Activated naive CD8-positive, alpha-beta T cell treated with anti-CD3 and anti-CD28 coated beads, Interleukin-2, amount 50 U/mL, for 24 hours (primary cell): ENCODE measurements around the gene MYOM1.
A peak's percentile ranks its signal among the peaks of the same experiment; 100 is the strongest.

Experiments used
- ATAC-seq: fragments of 150-1000 bp; cut with Tn5 transposase; one replicate; pipeline ENCODE4 v1.10.0; 2021
- DNase-seq: peaks from one replicate; pipeline ENCODE4 v3.0.0; 2021
- H3K27ac Mint-ChIP-seq: one replicate; pipeline ENCODE4 v1.8.0; 2021; ENCODE audit warnings: mild to moderate bottlenecking, mixed read lengths
- H3K27me3 Mint-ChIP-seq: one replicate; pipeline ENCODE4 v1.8.0; 2021; ENCODE audit warnings: mixed read lengths
- H3K36me3 Mint-ChIP-seq: one replicate; pipeline ENCODE4 v1.8.0; 2021; ENCODE audit warnings: low read depth, mixed read lengths
- H3K4me1 Mint-ChIP-seq: one replicate; pipeline ENCODE4 v1.8.0; 2021; ENCODE audit warnings: mixed read lengths
- H3K4me3 Mint-ChIP-seq: one replicate; pipeline ENCODE4 v1.8.0; 2021; ENCODE audit warnings: mild to moderate bottlenecking, moderate library complexity, mixed read lengths
- H3K9me3 Mint-ChIP-seq: one replicate; pipeline ENCODE4 v1.8.0; 2021; ENCODE audit warnings: mixed read lengths

MYOM1 gene

DNA sequence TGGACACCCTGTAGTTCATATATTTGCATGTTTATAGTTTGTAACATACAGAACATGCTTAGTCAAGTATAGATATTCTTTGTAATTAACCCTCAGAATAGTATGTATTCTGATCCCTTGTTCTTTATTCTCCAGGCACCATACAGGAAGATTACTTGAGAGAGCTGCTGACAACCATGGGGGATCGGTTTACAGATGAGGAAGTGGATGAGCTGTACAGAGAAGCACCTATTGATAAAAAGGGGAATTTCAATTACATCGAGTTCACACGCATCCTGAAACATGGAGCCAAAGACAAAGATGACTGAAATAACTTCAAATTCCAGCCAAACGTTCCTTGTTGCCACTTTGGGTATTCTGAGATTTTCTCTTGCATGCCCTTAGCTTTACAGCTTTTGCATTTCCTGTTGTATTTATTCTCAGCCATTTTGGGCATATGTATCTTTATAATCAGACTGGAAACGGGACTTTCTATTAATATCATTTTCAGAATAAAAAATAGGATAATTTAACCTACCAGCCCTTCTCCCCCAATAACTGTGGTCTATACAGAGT is 35.9 kb upstream of the MYOM1 start:
- no peak for ATAC-seq
- Mint-ChIP-seq H3K9me3 (no peaks in the 10 kb centered on the region), H3K27ac (peak overlapping the region; percentile 69), H3K4me1 (peaks cover 90% of the 10 kb centered on the region), H3K36me3 (peaks cover 62% of the 10 kb centered on the region), H3K4me3 (no peak overlapping the region), H3K27me3 (no peaks in the 10 kb centered on the region)
- no peak for DNase-seq

GRCh38 chr18:3254725-3255124 is 35.0 kb upstream of the MYOM1 start:
- no peak overlapping the region for H3K4me3 Mint-ChIP-seq
- H3K27ac Mint-ChIP-seq = peak overlapping the region; percentile 49
- H3K36me3 Mint-ChIP-seq = peaks cover 68% of the 10 kb centered on the region
- no peaks in the 10 kb centered on the region for H3K9me3 Mint-ChIP-seq
- ATAC-seq (no peak), DNase-seq (no peak)
- H3K4me1 Mint-ChIP-seq = peaks cover 90% of the 10 kb centered on the region
- H3K27me3 Mint-ChIP-seq = no peaks in the 10 kb centered on the region

GRCh38 chr18:3252843-3253242 is 33.1 kb upstream of the MYOM1 start:
- Mint-ChIP-seq H3K36me3 (peaks cover 77% of the 10 kb centered on the region), H3K27ac (peak overlapping the region; percentile 68), H3K4me1 (peaks cover 83% of the 10 kb centered on the region)

GRCh38 chr18:3251963-3252277 is 32.2 kb upstream of the MYOM1 start:
- peak overlapping the region; percentile 43 for H3K4me3 Mint-ChIP-seq
- H3K9me3 Mint-ChIP-seq = no peaks in the 10 kb centered on the region
- peaks cover 69% of the 10 kb centered on the region for H3K36me3 Mint-ChIP-seq
- peak overlapping the region; percentile 77 for H3K27ac Mint-ChIP-seq
- ATAC-seq (no peak), DNase-seq (no peak)
- peaks cover 2% of the 10 kb centered on the region for H3K27me3 Mint-ChIP-seq
- peaks cover 76% of the 10 kb centered on the region for H3K4me1 Mint-ChIP-seq

More at GRCh38 chr18:3252843-3253242, 33.1 kb upstream of the MYOM1 start:
- DNase-seq (no peak), ATAC-seq (no peak)
- Mint-ChIP-seq H3K4me3 (peak overlapping the region; percentile 44), H3K9me3 (no peaks in the 10 kb centered on the region), H3K27me3 (no peaks in the 10 kb centered on the region)

GRCh38 chr18:3251249-3251962 is 31.6 kb upstream of the MYOM1 start:
- Mint-ChIP-seq H3K9me3 (no peaks in the 10 kb centered on the region), H3K27ac (peak overlapping the region; percentile 77), H3K4me1 (peaks cover 71% of the 10 kb centered on the region), H3K27me3 (peaks cover 2% of the 10 kb centered on the region), H3K4me3 (peak overlapping the region; percentile 43), H3K36me3 (peaks cover 64% of the 10 kb centered on the region)
- DNase-seq = no peak
- no peak for ATAC-seq

DNA sequence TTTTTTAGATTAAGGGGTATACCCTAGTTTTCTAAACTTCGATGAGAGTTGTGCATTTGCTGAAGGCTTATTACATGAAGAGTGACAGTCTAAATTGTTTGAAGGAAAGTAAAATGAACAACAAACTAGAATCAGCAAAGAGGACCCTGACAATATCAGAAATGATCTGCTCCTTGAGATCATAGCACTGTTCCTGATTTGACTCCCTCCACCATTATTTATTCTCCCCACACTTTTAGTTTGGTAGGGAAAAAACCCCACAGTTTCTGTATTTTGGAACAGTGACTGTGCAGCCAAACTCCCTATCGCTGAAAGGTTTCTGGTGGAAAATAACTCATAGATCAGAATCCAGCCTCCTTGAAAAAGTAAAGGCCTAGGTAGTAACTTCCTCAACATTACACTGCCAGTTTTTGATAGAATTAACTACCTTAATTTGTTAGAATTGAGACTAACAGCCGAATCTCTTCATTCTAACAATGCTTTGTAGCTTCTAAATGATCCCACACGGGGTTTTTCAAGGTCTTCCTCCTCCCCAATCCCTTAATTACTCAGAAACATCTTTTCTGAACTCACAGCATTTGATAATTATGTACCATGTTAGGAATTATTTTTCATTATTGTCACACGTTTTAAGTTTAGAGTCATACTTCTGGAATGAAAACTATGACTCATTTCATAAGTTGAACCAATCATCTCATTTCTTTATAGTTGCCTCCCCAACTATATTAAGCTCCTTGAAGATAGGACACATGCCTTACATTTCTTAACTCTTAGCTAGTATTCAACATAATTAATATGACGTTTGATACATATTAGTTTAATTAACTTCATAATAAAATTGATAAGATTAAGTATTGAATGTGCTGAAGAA is 30.7 kb upstream of the MYOM1 start:
- Mint-ChIP-seq H3K36me3 (peaks cover 54% of the 10 kb centered on the region), H3K4me1 (peaks cover 68% of the 10 kb centered on the region), H3K9me3 (no peaks in the 10 kb centered on the region), H3K27me3 (peaks cover 2% of the 10 kb centered on the region), H3K4me3 (peak overlapping the region; percentile 86), H3K27ac (peak overlapping the region; percentile 91)
- no peak for DNase-seq
- no peak for ATAC-seq

- H3K9me3 Mint-ChIP-seq = no peaks in the 10 kb centered on the region
- H3K4me1 Mint-ChIP-seq = peaks cover 60% of the 10 kb centered on the region
- H3K36me3 Mint-ChIP-seq = peaks cover 39% of the 10 kb centered on the region
- peaks cover 2% of the 10 kb centered on the region for H3K27me3 Mint-ChIP-seq
- DNase-seq (no peak), ATAC-seq (no peak)
- H3K27ac Mint-ChIP-seq = peak overlapping the region; percentile 97
- peak overlapping the region; percentile 86 for H3K4me3 Mint-ChIP-seq
These were observed 29.0 kb upstream of the MYOM1 start for GRCh38 chr18:3248658-3249359.

DNA sequence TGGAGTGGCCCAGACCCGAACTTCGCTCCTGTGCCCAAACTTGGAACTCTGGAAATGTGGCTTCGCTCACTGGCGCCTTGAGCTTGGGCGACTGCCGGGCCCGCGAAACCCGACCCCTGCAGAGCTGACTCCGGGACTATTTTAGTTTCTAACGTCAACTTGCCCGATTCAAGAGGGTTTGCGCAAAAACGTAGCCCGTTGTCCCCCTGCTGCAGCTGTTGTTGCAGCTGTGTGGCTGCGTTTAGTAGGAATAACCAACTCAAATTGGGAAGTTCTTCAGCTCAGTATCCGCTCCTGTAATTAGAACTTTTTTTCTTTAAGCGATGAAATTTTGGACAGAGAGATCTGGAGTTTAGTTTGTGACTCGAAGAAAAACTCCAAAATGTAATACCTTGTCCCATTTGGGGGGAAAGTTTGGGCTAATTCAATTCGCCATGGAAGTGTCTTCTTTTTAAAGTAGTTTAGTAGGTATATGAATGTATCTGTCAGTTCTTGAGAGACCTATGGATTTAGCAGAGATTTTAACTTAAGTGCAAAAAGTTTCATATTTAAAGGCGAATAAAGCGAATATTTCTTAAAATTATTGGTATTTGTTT is 28.4 kb upstream of the MYOM1 start:
- no peaks in the 10 kb centered on the region for H3K9me3 Mint-ChIP-seq
- DNase-seq (no peak), ATAC-seq (no peak)
- peak overlapping the region; percentile 86 for H3K4me3 Mint-ChIP-seq
- H3K27me3 Mint-ChIP-seq = peaks cover 2% of the 10 kb centered on the region
- peak overlapping the region; percentile 97 for H3K27ac Mint-ChIP-seq
- peaks cover 37% of the 10 kb centered on the region for H3K36me3 Mint-ChIP-seq
- peaks cover 53% of the 10 kb centered on the region for H3K4me1 Mint-ChIP-seq

DNA sequence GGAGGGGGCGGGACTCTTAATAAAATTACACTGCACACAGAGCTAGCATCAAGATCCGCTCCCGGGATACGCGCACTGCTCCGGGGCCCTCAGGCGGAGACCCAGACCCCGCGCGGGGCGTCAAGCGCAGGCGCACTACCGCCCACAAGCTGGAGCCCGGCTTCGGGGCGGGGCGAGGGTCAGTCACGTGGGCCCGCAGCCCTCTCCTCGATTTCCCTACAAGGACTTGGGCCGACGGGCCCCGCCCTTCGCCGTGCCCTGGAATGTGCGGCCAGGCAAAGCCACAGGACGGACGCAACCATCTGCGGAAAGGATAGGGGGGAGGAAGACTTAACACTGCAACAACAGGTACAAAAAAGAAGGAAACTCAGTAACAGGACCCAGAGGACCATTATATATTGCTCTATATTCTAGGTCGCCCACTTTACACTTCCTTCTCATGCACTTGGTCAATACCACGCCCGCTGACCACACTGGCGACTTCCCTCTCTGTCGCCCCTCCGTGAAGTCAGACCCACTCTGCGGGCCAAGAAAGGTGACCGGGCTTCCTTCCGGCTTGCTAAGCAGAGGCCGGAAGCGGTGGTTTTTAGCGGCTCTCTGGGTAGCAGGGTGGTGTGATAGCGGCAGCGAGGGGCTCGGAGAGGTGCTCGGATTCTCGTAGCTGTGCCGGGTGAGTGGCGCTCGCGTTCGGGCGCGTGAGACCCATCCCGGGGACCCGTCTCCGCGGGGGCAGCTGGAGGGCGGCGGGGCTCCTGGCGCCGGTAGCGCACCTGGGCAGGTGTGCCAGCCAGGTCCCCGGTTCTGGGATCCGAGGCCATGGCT is 27.7 kb upstream of the MYOM1 start, which contains the start of gene MYL12A:
Gene MYL12A (plus strand): TSS at position 562 of the 822 bp plus-strand sequence. CDS start 5,447 bp downstream, outside the sequence.
- DNase-seq (peak; percentile 97), ATAC-seq (peak; percentile 85)
- Mint-ChIP-seq H3K36me3 (peaks cover 36% of the 10 kb centered on the region), H3K9me3 (no peaks in the 10 kb centered on the region), H3K27me3 (peaks cover 2% of the 10 kb centered on the region), H3K27ac (peak within 1 kb of the TSS; percentile 97), H3K4me1 (peaks cover 46% of the 10 kb centered on the region), H3K4me3 (peak within 1 kb of the TSS; percentile 86)

GRCh38 chr18:3246635-3247239 is 27.0 kb upstream of the MYOM1 start:
- Mint-ChIP-seq H3K4me1 (peaks cover 39% of the 10 kb centered on the region), H3K36me3 (peaks cover 39% of the 10 kb centered on the region), H3K27me3 (peaks cover 2% of the 10 kb centered on the region), H3K9me3 (peaks cover 7% of the 10 kb centered on the region), H3K27ac (peak overlapping the region; percentile 97), H3K4me3 (peak overlapping the region; percentile 86)
- ATAC-seq (no peak), DNase-seq (peak; percentile 16)

DNA sequence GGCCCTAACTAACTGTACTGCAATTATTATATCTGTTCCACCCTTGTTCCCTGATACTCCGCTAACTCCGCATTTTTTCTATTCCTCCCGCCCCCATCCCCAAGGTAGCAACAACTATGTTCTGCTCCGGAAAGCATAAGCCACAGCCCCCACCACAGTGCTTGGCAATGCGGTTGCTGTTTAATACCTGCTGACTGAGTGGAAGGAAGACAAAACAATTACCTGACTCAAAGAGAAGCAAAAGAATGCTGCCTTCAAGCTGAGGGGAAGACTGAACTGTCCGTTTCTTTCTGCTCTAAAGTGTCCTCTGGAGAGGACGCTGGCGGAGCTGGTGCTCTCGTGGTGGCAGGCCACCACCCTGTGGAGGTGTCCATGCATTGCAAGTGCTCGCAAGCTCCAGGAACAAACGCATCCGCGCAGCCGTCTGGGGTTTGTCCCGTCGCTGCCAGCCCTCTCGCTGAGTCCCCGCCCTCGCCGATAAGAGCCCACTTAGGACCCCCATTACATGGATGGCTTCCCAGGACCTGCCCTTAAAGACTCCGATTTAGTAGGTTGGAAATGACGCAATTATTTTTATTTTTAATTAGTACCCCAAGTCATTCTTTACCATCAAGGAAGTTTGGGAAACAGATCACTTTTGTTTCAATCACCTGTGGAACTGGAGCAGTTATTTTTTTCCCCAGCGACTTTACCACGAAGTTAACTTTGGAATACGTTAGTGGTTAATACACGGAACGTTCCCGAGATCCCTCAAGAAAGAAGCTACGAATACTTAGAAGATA is 26.3 kb upstream of the MYOM1 start:
- peak overlapping the region; percentile 86 for H3K4me3 Mint-ChIP-seq
- H3K4me1 Mint-ChIP-seq = peaks cover 33% of the 10 kb centered on the region
- peak overlapping the region; percentile 97 for H3K27ac Mint-ChIP-seq
- H3K9me3 Mint-ChIP-seq = peaks cover 9% of the 10 kb centered on the region
- peak; percentile 67 for ATAC-seq
- peaks cover 42% of the 10 kb centered on the region for H3K36me3 Mint-ChIP-seq
- H3K27me3 Mint-ChIP-seq = peaks cover 2% of the 10 kb centered on the region
- peak; percentile 83 for DNase-seq

DNA sequence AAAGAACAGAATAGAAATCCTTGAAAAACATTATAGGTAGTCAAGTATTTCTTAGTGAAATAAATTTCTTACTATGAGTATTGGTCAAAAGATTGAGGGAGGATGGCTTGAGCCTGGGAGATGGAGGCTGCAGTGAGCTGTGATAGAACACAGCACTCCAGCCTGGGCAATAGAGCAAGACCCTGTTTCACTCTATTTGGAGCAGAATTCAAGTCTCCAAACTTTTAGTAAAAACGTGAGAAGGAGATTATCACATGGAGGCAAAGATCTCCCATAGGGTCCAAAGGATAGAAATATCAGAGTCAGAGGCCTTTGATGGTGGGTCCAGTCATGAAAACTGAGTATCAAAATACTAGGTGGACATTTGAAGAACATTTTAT is 25.4 kb upstream of the MYOM1 start:
- peaks cover 45% of the 10 kb centered on the region for H3K36me3 Mint-ChIP-seq
- DNase-seq = no peak
- H3K9me3 Mint-ChIP-seq = peaks cover 17% of the 10 kb centered on the region
- peaks cover 26% of the 10 kb centered on the region for H3K4me1 Mint-ChIP-seq
- peak overlapping the region; percentile 97 for H3K27ac Mint-ChIP-seq
- H3K27me3 Mint-ChIP-seq = peaks cover 2% of the 10 kb centered on the region
- ATAC-seq = no peak
- H3K4me3 Mint-ChIP-seq = peak overlapping the region; percentile 86
